WTC11 (cell line): ENCODE measurements around the gene PTPN3.

Experiments used
- E2F4 ChIP-seq: sonication (generic); formaldehyde crosslinking; IDR thresholded peaks from 2 replicates; pipeline ENCODE4 v1.8.1; 2022; ENCODE audit warnings: low read depth, mild to moderate bottlenecking, moderate library complexity, missing genetic modification reagents, borderline replicate concordance
- FOXP1 ChIP-seq: sonication (generic); formaldehyde crosslinking; IDR thresholded peaks from 2 replicates; pipeline ENCODE4 v1.8.0; 2022; ENCODE audit warnings: missing genetic modification reagents, mild to moderate bottlenecking, moderate library complexity, borderline replicate concordance
- GRHL2 ChIP-seq: fragments of 250-450 bp; sonication (Bioruptor Pico); IDR thresholded peaks from 2 replicates; pipeline ENCODE4 v1.8.0; 2022; ENCODE audit warnings: mild to moderate bottlenecking, moderate library complexity; ENCODE audit not compliant: insufficient replicate concordance, severe bottlenecking
- KAT7 ChIP-seq: sonication (generic); formaldehyde crosslinking; IDR thresholded peaks from 2 replicates; pipeline ENCODE4 v1.8.1; 2023; ENCODE audit warnings: missing genetic modification reagents, mild to moderate bottlenecking, borderline replicate concordance
- NR2C2 ChIP-seq: sonication (generic); formaldehyde crosslinking; IDR thresholded peaks from 2 replicates; pipeline ENCODE4 v1.8.0; 2022; ENCODE audit warnings: mild to moderate bottlenecking, missing genetic modification reagents
- NR3C1 ChIP-seq: sonication (generic); formaldehyde crosslinking; conservative IDR thresholded peaks from 2 replicates; pipeline ENCODE4 v1.8.1; 2023; ENCODE audit warnings: low read depth, mild to moderate bottlenecking, missing genetic modification reagents
- ZBTB21 ChIP-seq: sonication (generic); formaldehyde crosslinking; IDR thresholded peaks from 2 replicates; pipeline ENCODE4 v1.8.1; 2023; ENCODE audit warnings: mild to moderate bottlenecking, missing genetic modification reagents, borderline replicate concordance
- ZSCAN18 ChIP-seq: fragments of 250-450 bp; sonication (Bioruptor Pico); IDR thresholded peaks from 2 replicates; pipeline ENCODE4 v2.1.2; 2022; ENCODE audit warnings: mild to moderate bottlenecking, moderate library complexity
- TF ChIP-seq, protein P1 (sequence below): fragments of 200-600 bp; IDR thresholded peaks from 2 replicates; pipeline ENCODE4 v1.8.0; 2022; ENCODE audit warnings: antibody characterized with exemption
- TF ChIP-seq, protein P2 (sequence below): sonication (generic); formaldehyde crosslinking; conservative IDR thresholded peaks from 2 replicates; pipeline ENCODE4 v1.8.1; 2022; ENCODE audit warnings: mild to moderate bottlenecking, missing genetic modification reagents

- no peak for TF ChIP-seq KAT7 (CRISPR knock-in tag)
- TF ChIP-seq E2F4, result no peak
- TF ChIP-seq ZBTB21, result no peak
- TF ChIP-seq, protein P1, sequence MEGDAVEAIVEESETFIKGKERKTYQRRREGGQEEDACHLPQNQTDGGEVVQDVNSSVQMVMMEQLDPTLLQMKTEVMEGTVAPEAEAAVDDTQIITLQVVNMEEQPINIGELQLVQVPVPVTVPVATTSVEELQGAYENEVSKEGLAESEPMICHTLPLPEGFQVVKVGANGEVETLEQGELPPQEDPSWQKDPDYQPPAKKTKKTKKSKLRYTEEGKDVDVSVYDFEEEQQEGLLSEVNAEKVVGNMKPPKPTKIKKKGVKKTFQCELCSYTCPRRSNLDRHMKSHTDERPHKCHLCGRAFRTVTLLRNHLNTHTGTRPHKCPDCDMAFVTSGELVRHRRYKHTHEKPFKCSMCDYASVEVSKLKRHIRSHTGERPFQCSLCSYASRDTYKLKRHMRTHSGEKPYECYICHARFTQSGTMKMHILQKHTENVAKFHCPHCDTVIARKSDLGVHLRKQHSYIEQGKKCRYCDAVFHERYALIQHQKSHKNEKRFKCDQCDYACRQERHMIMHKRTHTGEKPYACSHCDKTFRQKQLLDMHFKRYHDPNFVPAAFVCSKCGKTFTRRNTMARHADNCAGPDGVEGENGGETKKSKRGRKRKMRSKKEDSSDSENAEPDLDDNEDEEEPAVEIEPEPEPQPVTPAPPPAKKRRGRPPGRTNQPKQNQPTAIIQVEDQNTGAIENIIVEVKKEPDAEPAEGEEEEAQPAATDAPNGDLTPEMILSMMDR, result no peak
- no peak for TF ChIP-seq FOXP1 (CRISPR knock-in tag)
- TF ChIP-seq GRHL2 (CRISPR knock-in tag), result no peak
- no peak for TF ChIP-seq ZSCAN18 (CRISPR knock-in tag)
- TF ChIP-seq NR2C2 (CRISPR knock-in tag), result no peak
- TF ChIP-seq, protein P2, sequence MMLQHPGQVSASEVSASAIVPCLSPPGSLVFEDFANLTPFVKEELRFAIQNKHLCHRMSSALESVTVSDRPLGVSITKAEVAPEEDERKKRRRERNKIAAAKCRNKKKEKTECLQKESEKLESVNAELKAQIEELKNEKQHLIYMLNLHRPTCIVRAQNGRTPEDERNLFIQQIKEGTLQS (CRISPR knock-in tag), result no peak
- TF ChIP-seq NR3C1 (CRISPR knock-in tag), result no peak
Measured at GRCh38 chr9:109439378-109440116, 58.6 kb downstream of the PTPN3 start.
